ENCODE measurements around the gene TMEM139.
"Not testable (repeated sequence)": the region's sequence is repeated elsewhere in the genome, so short reads cannot be mapped to it uniquely, and the experiment has no call there.

TMEM139 gene

GRCh38 chr7:143289421-143289820 is 4.7 kb downstream of the TMEM139 start:
- DNase-seq (ENCODE audit: low read depth) = no peak

GRCh38 chr7:143289888-143290287 is 5.1 kb downstream of the TMEM139 start:
- not testable (repeated sequence) for DNase-seq (ENCODE audit: low read depth)

GRCh38 chr7:143290293-143290692 is 5.5 kb downstream of the TMEM139 start:
- DNase-seq (ENCODE audit: low read depth) = no peak

GRCh38 chr7:143292876-143293275 is 8.1 kb downstream of the TMEM139 start:
- no peak for DNase-seq (ENCODE audit: low read depth)

GRCh38 chr7:143295870-143296269 is 11.1 kb downstream of the TMEM139 start:
- no peak for DNase-seq (ENCODE audit: low read depth)

- DNase-seq (ENCODE audit: low read depth) = no peak
These were observed 11.9 kb downstream of the TMEM139 start for GRCh38 chr7:143296686-143297085.

- no peak for DNase-seq (ENCODE audit: low read depth)
These were observed 14.6 kb downstream of the TMEM139 start for GRCh38 chr7:143299346-143299745.

- no peak for DNase-seq (ENCODE audit: low read depth)
These were observed 15.1 kb downstream of the TMEM139 start for GRCh38 chr7:143299840-143300239.

- no peak for DNase-seq (ENCODE audit: low read depth)
These were observed 16.5 kb downstream of the TMEM139 start for GRCh38 chr7:143300959-143301935.

- DNase-seq (ENCODE audit: low read depth) = no peak
These were observed 19.0 kb downstream of the TMEM139 start for GRCh38 chr7:143303733-143304132.

GRCh38 chr7:143304938-143305337 is 20.2 kb downstream of the TMEM139 start:
- no peak for DNase-seq (ENCODE audit: low read depth)

- no peak for DNase-seq (ENCODE audit: low read depth)
These were observed 20.8 kb downstream of the TMEM139 start for GRCh38 chr7:143305423-143306070.

- no peak for DNase-seq (ENCODE audit: low read depth)
These were observed 23.9 kb downstream of the TMEM139 start for GRCh38 chr7:143308632-143309031.

GRCh38 chr7:143314127-143314526 is 29.4 kb downstream of the TMEM139 start:
- no peak for DNase-seq (ENCODE audit: low read depth)

- DNase-seq (ENCODE audit: low read depth) = no peak
These were observed 31.0 kb downstream of the TMEM139 start, which contains the start of gene CLCN1 for GRCh38 chr7:143315776-143316175. Gene CLCN1, plus strand, starts transcription at chr7:143316111. Its CDS starts 102 bp downstream, at chr7:143316213.

- DNase-seq (ENCODE audit: low read depth) = no peak
These were observed 31.7 kb downstream of the TMEM139 start for GRCh38 chr7:143316492-143316891.

GRCh38 chr7:143318661-143319060 is 33.9 kb downstream of the TMEM139 start:
- DNase-seq (ENCODE audit: low read depth) = peak; percentile 92

GRCh38 chr7:143320620-143321019 is 35.9 kb downstream of the TMEM139 start:
- no peak for DNase-seq (ENCODE audit: low read depth)

- no peak for DNase-seq (ENCODE audit: low read depth)
These were observed 36.5 kb downstream of the TMEM139 start for GRCh38 chr7:143321242-143321641.

- DNase-seq (ENCODE audit: low read depth) = no peak
These were observed 37.0 kb downstream of the TMEM139 start for GRCh38 chr7:143321734-143322133.

GRCh38 chr7:143322760-143323633 is 38.2 kb downstream of the TMEM139 start:
- no peak for DNase-seq (ENCODE audit: low read depth)

GRCh38 chr7:143323653-143324052 is 38.9 kb downstream of the TMEM139 start:
- DNase-seq (ENCODE audit: low read depth) = no peak

All from stromal cell of bone marrow (primary cell).